Heart right ventricle (tissue), 16 donors: Measurements from ENCODE around the gene MAPT. TPM values are rescaled to one million over a fixed set of nuclear protein-coding genes. Genes with fewer than 3 reads are reported as not detected.
A peak's percentile ranks its signal among the peaks of the same experiment; 100 is the strongest.

Experiments
- ATAC-seq, 8 donors: fragments of 200-7000 bp; cut with Tn5 transposase; one replicate each; pipeline ENCODE4 v1.9.1; 2020; ENCODE audit warnings: mild to moderate bottlenecking in 8 of 8, moderate library complexity in 8 of 8, moderate number of reproducible peaks in 1 of 8
- DNase-seq, 2 donors: peaks; one replicate each; pipeline ENCODE4 v3.0.0-alpha.2; 2020
- H3K27ac ChIP-seq, 10 donors: fragments of 200-600 bp; sonication (generic) in 2 of 10; one replicate each; pipeline versions ENCODE4 v1.5.0 to v1.8.0; 2020 to 2022; ENCODE audit warnings: mild to moderate bottlenecking in 3 of 10
- H3K27me3 ChIP-seq, 7 donors: fragments of 200-600 bp; one replicate each; pipeline ENCODE4 v1.8.0; 2021 to 2022; ENCODE audit warnings: mild to moderate bottlenecking in 2 of 7
- H3K36me3 ChIP-seq, 9 donors: fragments of 200-600 bp; sonication (generic) in 1 of 9; one replicate each; pipeline versions ENCODE4 v1.5.0 to v1.8.0; 2020 to 2022; ENCODE audit warnings: mild to moderate bottlenecking in 2 of 9
- H3K4me1 ChIP-seq, 9 donors: fragments of 200-600 bp; sonication (generic) in 1 of 9; one replicate each; pipeline versions ENCODE4 v1.5.0 to v1.8.0; 2020 to 2022; ENCODE audit warnings: mild to moderate bottlenecking in 4 of 9
- H3K4me3 ChIP-seq, 10 donors: fragments of 200-600 bp; sonication (generic) in 2 of 10; one replicate each; pipeline versions ENCODE4 v1.5.0 to v1.8.0; 2020 to 2022; ENCODE audit warnings: mild to moderate bottlenecking in 7 of 10, moderate library complexity in 2 of 10
- H3K9me3 ChIP-seq, 11 donors: fragments of 200-600 bp in 10 of 11; sonication (generic) in 2 of 11; one replicate each; pipeline versions ENCODE4 v1.5.0 to v1.8.0; 2013 to 2022; ENCODE audit warnings: mild to moderate bottlenecking in 2 of 11, control low read depth in 1 of 11, moderate library complexity in 1 of 11
- WGBS, 2 donors: extraction: QIAGEN DNeasy Blood & Tissue Kit; methylation state at CpG; one replicate each; pipeline ENCODE4 v1.1.7; 2013; ENCODE audit warnings: inconsistent platforms in 1 of 2; 5-methylcytosine and 5-hydroxymethylcytosine counted together
- intact Hi-C, 10 donors: fragments of 100-400 bp; cut with DNase I; formaldehyde crosslinking; loops; one replicate each; pipeline versions ENCODE4 v1.11.1 to v1.14.2; 2022
- polyA plus RNA-seq, 2 donors: library from polyadenylated mRNA; stranded (reverse); fragments of 200-250 nt; gene quantifications; one replicate each; pipeline ENCODE4 v1.2.3, GENCODE V29; 2013
- total RNA-seq, 10 donors: library from RNA; stranded (reverse); fragmentation: NEBNext Ultra II Directional in 3 of 10; extraction: Animal tissue kit (Norgen Biotek cat#: 25700) in 3 of 10; gene quantifications; one replicate each; pipeline versions ENCODE4 v1.2.1 to v1.2.4, GENCODE V29; 2021 to 2023
- TF ChIP-seq, protein P1 (sequence below), 9 donors: fragments of 200-600 bp; sonication (generic) in 2 of 9; IDR thresholded peaks; one replicate each; pipeline versions ENCODE4 v1.5.0 to v1.8.0; 2021 to 2022; ENCODE audit warnings: antibody characterized with exemption in 9 of 9, mild to moderate bottlenecking in 5 of 9, moderate library complexity in 1 of 9
- donor health status: Arrhythmogenic right ventricular cardiomyopathy.
- donor health status: ischemic (EF 13 %, LVEDD 7.1; RV severe dilation, severe dysfunction).
- donor health status: healthy with polysubstance abuse.
- donor health status: DM: no; HTN: yes; CAD: no.
- donor health status: DM: no; HTN: no; CAD: no.
- donor health status: ischemic (EF 25% LVEDD 6.9; RV normal size, moderate dysfunction).
- donor health status: ischemic (EF 25% LVEDD 5.7; RV mildly dilated, moderate dysfunction).
- donor health status: healthy.
- donor health status: DM: yes; HTN: yes; CAD: no.
- donor health status: Ischemic cardiomyopathy.
- donor health status: ischemic (EF 35%, LVEDD 5.7; RV mildly dilated, moderate dysfunction).
- donor health status: nonischemic (EF 11% LVEDD 7.7; RV severe dilation, severe dysfunction).
- donor health status: DM: yes; HTN: yes; CAD: no.
- donor health status: PGD.
- donor health status: ischemic (EF 29% LVEDD 5.4; RV normal size, mild dysfunction).
- donor health status: nonischemic (EF 23%, LVEDD 6.1; RV moderate dilation, normal function).

MAPT gene
- total and polyA plus RNA-seq, 12 donors, result 0.90 to 63.3 (median 32.5) TPM

GRCh38 chr17:45958994-45959665 is 64.8 kb downstream of the MAPT start:
- WGBS, 2 donors, result 87 to 88% methylated on average over 9 of the region's 9 CpGs
- no peak for DNase-seq
- Histone ChIP-seq H3K4me3 (no peak overlapping the region), H3K27me3 (no peaks in the 10 kb centered on the region), H3K9me3 (no peaks in the 10 kb centered on the region), H3K4me1 (no peaks in the 10 kb centered on the region), H3K27ac (no peak overlapping the region), H3K36me3 (no peaks in the 10 kb centered on the region)
- TF ChIP-seq, protein P1, sequence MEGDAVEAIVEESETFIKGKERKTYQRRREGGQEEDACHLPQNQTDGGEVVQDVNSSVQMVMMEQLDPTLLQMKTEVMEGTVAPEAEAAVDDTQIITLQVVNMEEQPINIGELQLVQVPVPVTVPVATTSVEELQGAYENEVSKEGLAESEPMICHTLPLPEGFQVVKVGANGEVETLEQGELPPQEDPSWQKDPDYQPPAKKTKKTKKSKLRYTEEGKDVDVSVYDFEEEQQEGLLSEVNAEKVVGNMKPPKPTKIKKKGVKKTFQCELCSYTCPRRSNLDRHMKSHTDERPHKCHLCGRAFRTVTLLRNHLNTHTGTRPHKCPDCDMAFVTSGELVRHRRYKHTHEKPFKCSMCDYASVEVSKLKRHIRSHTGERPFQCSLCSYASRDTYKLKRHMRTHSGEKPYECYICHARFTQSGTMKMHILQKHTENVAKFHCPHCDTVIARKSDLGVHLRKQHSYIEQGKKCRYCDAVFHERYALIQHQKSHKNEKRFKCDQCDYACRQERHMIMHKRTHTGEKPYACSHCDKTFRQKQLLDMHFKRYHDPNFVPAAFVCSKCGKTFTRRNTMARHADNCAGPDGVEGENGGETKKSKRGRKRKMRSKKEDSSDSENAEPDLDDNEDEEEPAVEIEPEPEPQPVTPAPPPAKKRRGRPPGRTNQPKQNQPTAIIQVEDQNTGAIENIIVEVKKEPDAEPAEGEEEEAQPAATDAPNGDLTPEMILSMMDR (IDR thresholded peaks at IDR 0.05), result no peak
- intact Hi-C loops, result no loop called here
- no peak for ATAC-seq

DNA sequence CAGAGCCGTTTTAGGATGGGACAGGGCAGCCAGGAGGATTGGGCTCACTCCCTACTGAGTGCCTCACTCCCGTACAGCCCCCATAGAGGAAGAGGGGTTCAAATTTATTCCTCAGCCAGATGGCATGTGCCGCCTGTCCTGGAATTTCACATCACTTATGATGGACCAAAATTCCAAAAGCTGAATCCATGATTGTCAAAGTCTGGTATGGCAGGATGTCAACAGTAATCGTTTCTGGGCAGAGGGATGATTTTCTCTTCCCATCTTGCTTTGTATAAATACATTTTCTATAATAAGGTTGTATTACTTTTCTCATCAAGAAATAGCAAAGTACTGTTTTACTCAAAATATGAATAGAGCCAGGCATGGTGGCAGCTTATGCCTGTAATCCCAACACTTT is 66.0 kb downstream of the MAPT start:
- WGBS, 2 donors, result 84 to 86% methylated on average over 4 of the region's 4 CpGs
- ATAC-seq, result no peak
- Histone ChIP-seq H3K9me3 (no peaks in the 10 kb centered on the region), H3K4me1 (no peaks in the 10 kb centered on the region), H3K27ac (no peak overlapping the region), H3K4me3 (no peak overlapping the region), H3K27me3 (no peaks in the 10 kb centered on the region), H3K36me3 (no peaks in the 10 kb centered on the region)
- no peak for DNase-seq
- intact Hi-C loops, result no loop called here
- TF ChIP-seq, protein P1 (IDR thresholded peaks at IDR 0.05), result no peak

DNA sequence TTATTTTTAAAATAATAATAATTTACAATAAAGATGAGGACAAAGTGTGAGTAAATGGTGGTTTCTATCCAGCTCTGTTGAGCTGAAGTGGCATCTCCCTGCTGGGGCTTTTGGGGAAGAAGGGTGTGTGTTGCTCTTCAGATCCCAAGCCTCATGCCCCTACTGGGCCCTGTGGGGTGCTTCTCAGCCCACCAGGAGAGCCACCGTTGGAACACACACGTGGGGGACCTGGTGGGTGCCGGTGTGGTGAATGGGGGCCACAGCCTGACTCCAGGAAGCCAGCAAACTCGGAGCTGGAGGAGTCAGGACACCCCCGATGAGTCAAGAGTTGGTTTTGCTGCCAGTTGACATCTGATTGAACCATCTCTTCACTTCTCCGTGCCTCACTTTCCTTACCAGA is 66.9 kb downstream of the MAPT start:
- H3K27ac ChIP-seq, result no peak overlapping the region
- 74 to 82% methylated on average over 6 of the region's 6 CpGs for WGBS, 2 donors

DNA sequence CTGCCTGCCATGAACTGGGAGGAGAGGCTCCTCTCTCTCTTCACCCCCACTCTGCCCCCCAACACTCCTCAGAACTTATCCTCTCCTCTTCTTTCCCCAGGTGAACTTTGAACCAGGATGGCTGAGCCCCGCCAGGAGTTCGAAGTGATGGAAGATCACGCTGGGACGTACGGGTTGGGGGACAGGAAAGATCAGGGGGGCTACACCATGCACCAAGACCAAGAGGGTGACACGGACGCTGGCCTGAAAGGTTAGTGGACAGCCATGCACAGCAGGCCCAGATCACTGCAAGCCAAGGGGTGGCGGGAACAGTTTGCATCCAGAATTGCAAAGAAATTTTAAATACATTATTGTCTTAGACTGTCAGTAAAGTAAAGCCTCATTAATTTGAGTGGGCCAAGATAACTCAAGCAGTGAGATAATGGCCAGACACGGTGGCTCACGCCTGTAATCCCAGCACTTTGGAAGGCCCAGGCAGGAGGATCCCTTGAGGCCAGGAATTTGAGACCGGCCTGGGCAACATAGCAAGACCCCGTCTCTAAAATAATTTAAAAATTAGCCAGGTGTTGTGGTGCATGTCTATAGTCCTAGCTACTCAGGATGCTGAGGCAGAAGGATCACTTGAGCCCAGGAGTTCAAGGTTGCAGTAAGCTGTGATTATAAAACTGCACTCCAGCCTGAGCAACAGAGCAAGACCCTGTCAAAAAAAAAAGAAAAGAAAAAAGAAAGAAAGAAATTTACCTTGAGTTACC is 68.0 kb downstream of the MAPT start:
- no peak overlapping the region for H3K4me3 ChIP-seq
- peak in 1 of 8 donors; percentile 27 for ATAC-seq
- H3K36me3 ChIP-seq, result no peaks in the 10 kb centered on the region
- no peaks in the 10 kb centered on the region for H3K27me3 ChIP-seq
- H3K27ac ChIP-seq, result no peak overlapping the region
- H3K9me3 ChIP-seq, result no peaks in the 10 kb centered on the region
- H3K4me1 ChIP-seq, result peaks cover 0 to 6% (median 0%) of the 10 kb centered on the region in 9 donors
- intact Hi-C loops, result no loop called here
- DNase-seq, result no peak
- 87 to 93% methylated on average over 12 of the region's 12 CpGs for WGBS, 2 donors
- TF ChIP-seq, protein P1 (IDR thresholded peaks at IDR 0.05), result no peak

More for the DNA sequence above, 66.9 kb downstream of the MAPT start:
- intact Hi-C loops, result no loop called here
- H3K4me3 ChIP-seq, result no peak overlapping the region
- peaks cover 0 to 6% (median 0%) of the 10 kb centered on the region in 9 donors for H3K4me1 ChIP-seq
- no peaks in the 10 kb centered on the region for H3K36me3 ChIP-seq
- no peak for ATAC-seq
- DNase-seq, result no peak
- H3K27me3 ChIP-seq, result no peaks in the 10 kb centered on the region
- TF ChIP-seq, protein P1 (IDR thresholded peaks at IDR 0.05), result no peak
- H3K9me3 ChIP-seq, result no peaks in the 10 kb centered on the region
